CD4-positive, alpha-beta T cell treated with Interleukin-10 for 1 hour (primary cell): ENCODE results near the gene LRRIQ3.
A peak's percentile ranks its signal among the peaks of the same experiment; 100 is the strongest.
"Not testable (repeated sequence)": the region's sequence is repeated elsewhere in the genome, so short reads cannot be mapped to it uniquely, and the experiment has no call there.

Experiments
- DNase-seq: peaks from one replicate; pipeline ENCODE4 v3.0.0-alpha.2; 2020

LRRIQ3 gene, protein sequence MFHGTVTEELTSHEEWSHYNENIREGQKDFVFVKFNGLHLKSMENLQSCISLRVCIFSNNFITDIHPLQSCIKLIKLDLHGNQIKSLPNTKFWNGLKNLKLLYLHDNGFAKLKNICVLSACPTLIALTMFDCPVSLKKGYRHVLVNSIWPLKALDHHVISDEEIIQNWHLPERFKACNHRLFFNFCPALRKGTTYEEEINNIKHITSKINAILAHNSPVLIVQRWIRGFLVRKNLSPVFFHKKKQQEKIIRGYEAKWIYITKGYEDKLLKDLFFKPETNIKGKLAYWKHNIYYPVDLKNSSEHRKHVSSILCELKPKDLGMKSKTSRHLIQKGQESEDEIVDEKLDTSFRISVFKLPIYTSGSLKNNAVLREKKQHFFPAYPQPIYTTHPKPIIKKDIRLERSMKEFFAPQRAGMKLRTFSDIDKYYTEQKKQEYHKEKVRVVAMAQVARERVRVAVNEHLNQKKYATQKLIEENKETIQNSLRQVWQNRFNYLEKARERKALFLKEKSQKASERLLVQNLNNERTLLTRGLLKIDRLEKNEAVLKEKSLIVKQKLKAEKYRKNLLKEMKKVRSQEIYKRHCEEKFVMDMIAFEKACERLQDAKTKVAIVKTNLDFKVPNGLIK

DNA sequence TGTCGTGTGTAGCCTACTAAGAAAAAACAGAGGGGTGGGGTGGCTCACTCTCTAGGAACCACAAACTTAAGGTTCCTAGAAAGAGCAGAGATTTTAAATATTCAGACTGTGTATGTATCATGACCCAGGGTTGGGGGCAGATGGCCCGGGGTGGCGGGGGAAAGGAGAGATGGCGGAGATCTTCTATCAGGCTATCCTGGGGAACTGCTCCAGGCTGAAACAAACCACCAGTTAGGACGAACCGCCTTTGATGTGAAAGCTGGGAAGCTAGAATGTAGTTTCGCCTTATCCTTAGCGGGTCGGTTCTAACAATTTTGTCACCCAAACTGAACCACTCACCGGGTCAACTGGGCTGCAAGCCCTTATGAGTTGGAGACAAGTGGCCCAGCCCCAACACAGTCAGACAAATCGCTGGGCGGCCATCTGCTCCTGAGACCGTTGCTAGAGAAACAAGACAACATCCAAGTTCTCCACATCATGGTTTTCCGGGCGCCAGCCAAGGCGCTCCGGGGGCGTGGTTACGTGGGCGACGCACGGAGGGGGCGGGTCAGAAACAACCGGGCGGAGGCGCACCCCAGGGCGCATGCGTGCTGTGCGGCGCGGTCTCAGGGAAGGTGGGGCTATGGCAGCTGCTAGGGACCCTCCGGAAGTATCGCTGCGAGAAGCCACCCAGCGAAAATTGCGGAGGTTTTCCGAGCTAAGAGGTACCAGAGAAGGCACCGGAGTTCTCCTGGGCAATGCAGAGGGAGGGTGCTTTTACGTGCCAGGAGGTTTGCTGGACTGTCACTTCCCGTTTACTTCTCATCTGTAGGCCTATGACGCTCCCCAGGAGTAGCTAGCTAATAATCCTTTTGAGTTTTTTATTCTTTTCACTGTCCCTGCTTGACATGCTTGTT is at the start of gene LRRIQ3, which contains the start of gene FPGT:
Gene LRRIQ3, minus strand, starts transcription at position 520 of the 896 bp plus-strand sequence. CDS start 14,492 bp downstream, outside the sequence.
Gene FPGT, plus strand, starts transcription at position 586 of the 896 bp plus-strand sequence. Its CDS starts 37 bp downstream, at position 623.
- peak; percentile 96 for DNase-seq

GRCh38 chr1:74246315-74246714 is 48.3 kb upstream of the LRRIQ3 start:
- DNase-seq = no peak

DNA sequence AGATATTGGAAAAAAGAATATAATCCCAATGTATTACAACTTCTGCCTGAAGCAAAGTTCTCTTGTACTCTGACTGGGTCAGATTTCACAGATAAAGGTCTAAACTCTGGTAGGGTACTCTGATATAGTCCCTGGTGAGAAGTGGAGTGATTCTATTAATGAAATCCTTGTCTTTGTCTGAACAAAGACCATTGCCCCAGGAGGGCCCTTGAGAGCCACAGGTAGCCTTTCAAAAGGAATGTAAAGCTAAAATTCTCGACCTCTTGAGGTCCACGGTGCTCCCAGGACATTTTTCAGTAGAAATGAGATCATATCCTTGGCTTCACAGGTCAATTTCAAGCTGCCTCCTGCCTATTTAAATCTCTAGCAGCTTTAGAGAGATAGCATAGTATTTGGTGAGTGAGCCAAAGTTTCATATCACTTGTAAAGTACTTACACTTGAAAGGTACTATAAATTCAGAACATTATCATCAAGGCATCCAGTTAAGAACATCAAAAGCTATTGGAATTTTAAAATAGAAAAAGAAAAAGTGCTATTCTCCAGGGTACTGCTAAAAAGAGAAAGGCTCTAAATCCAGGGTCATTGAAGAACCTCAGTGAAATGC is 47.3 kb upstream of the LRRIQ3 start:
- DNase-seq = no peak

GRCh38 chr1:74237787-74238186 is 39.8 kb upstream of the LRRIQ3 start:
- no peak for DNase-seq

DNA sequence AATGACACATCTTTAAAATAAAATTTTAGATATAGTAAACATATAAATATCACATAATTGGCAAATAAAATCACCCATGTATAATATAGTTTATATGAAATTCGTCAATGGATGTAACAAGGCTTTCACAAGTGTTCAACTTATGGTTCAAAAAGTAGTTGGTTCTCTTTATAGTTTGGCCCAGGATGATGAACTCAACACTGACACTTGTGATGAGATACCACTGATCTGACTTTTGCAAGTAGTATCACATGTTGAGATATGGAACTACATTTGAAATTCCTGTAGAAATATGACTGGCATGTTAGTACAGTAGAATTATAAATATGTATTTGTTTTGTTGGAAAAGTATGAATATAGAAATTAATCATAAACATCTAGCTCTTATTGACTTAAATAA is 39.1 kb upstream of the LRRIQ3 start:
- DNase-seq = no peak

- DNase-seq = no peak
These were observed 38.5 kb upstream of the LRRIQ3 start for GRCh38 chr1:74236440-74236839.

GRCh38 chr1:74235153-74235552 is 37.2 kb upstream of the LRRIQ3 start, which contains the start of gene TNNI3K:
TSS of gene TNNI3K (plus strand) at chr1:74235387. CDS start at chr1:74235452, 65 bp downstream.
- DNase-seq = no peak

GRCh38 chr1:74223453-74223852 is 25.5 kb upstream of the LRRIQ3 start:
- DNase-seq = no peak

GRCh38 chr1:74222701-74223100 is 24.7 kb upstream of the LRRIQ3 start:
- DNase-seq = no peak

- no peak for DNase-seq
These were observed 17.3 kb upstream of the LRRIQ3 start for GRCh38 chr1:74215229-74215628.

- no peak for DNase-seq
These were observed 7.3 kb upstream of the LRRIQ3 start for GRCh38 chr1:74205266-74205665.

- DNase-seq = no peak
These were observed 1.5 kb upstream of the LRRIQ3 start for GRCh38 chr1:74199504-74199903.

- DNase-seq = no peak
These were observed 721 bp downstream of the LRRIQ3 start for GRCh38 chr1:74197255-74197654.

DNA sequence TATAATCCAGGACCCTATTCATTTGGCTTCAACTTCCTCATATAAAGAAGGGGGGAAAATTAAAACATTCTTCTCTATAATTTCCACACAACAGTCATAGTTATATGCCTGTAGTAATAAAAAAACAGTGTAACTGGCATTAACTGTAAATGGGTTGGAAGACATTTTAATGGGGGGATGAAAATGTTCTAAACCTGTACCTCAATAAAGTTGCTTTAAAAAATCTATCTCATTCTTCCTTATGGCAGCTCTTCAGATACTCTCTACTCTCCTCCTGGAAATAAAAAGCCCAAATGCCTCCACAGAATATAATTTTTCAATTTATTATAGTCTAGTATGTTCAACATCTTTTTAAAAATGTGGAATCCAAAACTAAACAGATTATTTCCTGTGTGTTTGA is 2.6 kb downstream of the LRRIQ3 start:
- DNase-seq = no peak

DNA sequence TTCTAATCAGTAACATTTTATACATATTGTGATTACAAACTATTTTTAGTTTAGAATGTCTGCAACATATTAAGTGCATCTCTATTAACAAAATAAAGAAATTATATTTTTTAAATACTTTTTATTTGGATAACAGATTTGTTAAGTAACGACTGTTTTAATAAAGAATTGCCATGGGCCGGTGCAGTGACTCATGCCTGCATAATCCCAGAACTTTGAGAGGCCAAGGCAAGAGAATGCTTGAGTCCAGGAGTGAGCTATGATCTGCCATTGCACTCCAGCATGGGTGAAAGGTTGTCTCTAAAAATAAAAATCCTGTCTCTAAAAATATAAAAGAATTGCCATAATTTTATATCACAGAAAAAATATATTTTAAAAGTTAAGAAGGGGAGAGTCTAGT is 4.1 kb downstream of the LRRIQ3 start:
- no peak for DNase-seq

DNA sequence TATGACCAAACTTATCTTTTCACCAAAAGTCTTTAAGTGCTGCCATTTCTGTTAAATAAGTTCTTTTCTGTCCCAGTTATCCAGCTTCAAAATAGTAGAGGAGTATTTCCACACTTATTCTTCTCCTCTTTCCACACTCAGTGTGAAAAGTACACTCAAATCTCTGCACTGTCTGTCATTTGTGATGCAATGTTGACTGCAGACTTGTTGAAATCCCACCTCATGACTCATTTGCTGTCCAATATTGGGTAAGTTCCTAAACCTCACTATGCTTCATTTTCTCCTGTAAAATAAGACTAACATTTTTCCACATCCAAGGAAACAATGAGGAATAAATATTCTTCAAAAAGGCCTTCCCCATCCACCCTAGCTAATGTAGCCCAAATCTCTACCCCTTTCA is 17.5 kb downstream of the LRRIQ3 start:
- DNase-seq = no peak

DNA sequence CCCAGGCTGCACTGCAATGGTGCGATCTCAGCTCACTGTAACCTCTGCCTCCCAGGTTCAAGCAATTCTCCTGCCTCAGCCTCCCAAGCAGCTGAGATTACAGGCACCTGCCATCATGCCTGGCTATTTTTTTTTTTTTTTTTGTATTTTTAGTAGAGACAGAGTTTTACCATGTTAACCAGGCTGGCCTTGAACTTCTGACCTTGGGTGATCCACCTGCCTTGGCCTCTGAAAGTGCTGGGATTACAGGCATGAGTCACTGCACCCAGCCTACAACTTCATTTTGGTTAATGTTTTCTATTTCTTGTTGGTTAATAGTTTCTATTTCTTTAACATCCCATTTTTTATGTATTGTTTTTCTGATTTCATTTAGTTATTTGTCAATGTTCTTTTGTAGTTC is 23.6 kb downstream of the LRRIQ3 start:
- not testable (repeated sequence) for DNase-seq

DNA sequence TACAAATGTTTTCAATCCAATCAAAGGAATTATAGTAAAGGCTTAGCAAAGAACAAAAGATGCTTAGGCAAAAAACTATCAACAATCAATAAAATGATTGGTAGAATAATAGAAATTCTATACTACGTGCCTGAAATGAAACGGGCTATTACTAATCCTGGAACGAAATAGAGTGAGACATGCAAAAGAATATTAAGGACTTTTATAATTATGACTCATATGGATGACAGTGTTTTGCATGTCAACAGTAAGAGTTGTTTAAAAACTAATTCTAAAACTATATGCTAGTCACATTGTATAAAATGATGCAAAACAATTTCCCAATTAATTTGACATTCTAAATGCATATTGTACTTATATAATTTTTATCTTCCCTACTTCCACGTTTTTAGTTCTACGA is 35.6 kb downstream of the LRRIQ3 start:
- DNase-seq = no peak

- DNase-seq = no peak
These were observed 36.5 kb downstream of the LRRIQ3 start for GRCh38 chr1:74161497-74161896.

DNA sequence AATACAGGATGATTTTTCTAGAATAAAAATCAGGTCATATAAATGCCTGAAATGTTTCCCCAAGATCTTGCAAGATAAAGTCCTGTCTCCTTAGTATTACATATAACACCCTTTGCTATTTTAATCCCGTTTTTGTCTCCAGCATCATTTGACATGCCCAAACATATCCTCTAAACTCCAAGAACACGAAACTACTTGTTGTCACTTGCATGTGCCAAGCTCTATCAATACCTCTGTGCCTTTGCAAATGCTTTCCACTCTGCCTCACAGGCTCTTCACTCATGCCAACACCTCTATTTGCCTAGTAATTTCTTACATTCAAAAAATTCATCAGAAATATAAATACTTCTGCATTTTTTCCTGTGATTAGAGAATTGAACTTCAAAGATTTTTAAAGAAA is 37.9 kb downstream of the LRRIQ3 start:
- DNase-seq = no peak

DNA sequence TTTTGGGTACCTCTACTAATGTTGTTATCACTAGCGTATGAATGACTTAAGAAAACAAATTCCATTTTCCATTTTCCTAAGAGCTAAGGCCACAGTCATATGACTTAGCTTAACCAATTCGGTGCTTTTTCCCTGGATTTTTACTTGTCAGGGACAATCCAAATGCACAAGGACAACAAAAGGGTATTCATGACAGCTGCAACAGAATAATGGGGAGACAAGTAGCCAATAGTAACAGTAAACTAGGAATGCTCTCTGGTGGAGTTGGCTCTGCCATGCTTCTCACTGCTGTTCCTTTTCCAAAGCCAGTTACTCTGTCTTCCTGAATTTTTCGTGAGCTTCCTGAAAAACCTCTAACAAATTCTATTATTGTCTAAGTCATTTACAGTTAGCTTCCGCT is 52.9 kb downstream of the LRRIQ3 start:
- no peak for DNase-seq

- DNase-seq = not testable (repeated sequence)
These were observed 80.6 kb downstream of the LRRIQ3 start for GRCh38 chr1:74117370-74117769.

GRCh38 chr1:74113333-74113732 is 84.6 kb downstream of the LRRIQ3 start:
- no peak for DNase-seq
